ENCODE measurements around the gene SLX4. TPM values are rescaled to one million over a fixed set of nuclear protein-coding genes. Genes with fewer than 3 reads are reported as not detected.

The SLX4 gene
- total RNA-seq, 1 experiment from 2014 or later, result 3.3 TPM

GRCh38 chr16:3599121-3599520 is 12.3 kb downstream of the SLX4 start:
- no peak for DNase-seq (ENCODE audit: low spot score)

- DNase-seq (ENCODE audit: low spot score), result no peak
Measured at GRCh38 chr16:3598236-3598635, 13.2 kb downstream of the SLX4 start.

GRCh38 chr16:3597676-3598075 is 13.7 kb downstream of the SLX4 start:
- DNase-seq (ENCODE audit: low spot score), result no peak

DNA sequence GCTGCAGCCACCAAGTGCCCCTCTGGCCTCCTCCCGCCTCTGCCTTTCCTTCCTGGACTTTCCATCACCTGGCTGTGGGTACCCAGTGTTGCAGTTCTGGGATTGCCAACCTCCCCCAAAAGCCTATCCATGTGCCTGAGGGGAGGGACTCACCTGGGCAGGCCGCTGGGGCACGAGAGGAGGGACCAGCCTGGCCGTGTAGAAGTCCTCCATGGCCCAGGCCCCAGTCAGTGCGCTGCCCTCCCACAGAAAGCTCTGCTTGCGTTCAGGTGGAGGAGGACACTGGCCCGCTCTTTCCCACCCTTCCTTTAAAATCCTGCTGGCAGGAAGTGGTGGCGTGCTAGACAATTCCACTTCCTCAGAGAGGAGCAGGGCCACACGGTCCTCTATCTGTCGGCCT is 14.2 kb downstream of the SLX4 start:
- DNase-seq (ENCODE audit: low spot score), result no peak

DNA sequence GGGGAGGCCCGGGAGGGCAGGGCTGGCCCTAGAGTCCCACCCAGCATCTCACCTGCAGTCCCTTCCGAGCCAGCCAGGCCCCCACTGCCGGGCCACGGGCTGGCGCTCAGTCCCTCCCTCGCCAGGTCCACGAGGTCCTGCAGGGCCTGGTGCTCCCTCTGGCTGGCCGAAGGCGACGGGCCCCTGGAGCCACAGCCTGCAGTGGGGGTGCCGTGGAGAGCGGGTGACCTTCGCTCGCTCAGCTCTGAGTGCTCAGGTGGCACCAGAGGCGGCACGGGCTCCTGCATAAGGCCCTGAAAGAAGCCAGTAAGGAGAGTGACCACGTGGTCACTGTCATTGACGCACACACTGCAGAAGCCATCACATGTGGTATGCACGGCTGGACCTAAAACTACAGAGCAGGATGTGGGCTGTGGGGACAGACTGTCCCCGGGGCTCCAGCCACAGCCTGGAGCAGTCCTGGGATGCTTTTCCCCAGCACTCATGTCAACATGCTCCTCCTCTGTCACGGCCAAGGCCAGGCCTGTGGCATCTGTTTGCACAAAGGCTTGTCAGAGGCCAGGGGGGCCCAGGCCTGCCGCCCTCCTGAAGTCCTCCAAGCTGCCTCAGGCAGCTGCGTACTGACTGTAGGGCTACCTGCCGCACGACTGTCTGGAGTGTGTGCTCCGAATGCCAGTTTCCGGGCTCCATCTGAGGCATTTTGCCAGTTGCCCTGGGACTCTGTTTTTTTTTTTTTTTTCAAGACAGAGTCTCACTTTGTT is 15.1 kb downstream of the SLX4 start:
- no peak for DNase-seq (ENCODE audit: low spot score)

DNA sequence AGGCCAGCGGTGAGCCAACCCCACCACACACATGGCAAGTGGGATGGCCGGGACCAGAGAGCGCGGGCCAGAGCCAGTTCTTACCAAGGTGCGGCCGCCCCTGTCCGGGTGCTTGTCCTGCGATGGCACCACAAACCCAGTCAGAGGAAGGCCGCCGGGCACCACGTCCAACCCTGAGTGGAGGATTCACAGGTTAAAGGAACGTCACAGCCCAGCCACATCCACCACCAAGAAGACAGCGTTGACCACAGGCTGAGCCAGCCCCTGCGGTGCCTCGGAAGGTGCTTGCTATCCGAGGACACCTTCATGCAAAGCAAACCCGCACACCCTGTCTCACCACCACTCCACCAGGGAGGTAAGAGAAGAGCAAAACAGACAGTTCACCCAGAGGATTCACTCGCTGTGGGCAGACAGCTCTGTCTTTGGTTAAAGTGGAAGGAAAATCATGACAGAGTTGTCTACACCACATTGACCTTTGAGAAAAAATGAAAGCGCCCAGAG is 15.8 kb downstream of the SLX4 start:
- no peak for DNase-seq (ENCODE audit: low spot score)

GRCh38 chr16:3595110-3595486 is 16.3 kb downstream of the SLX4 start:
- no peak for DNase-seq (ENCODE audit: low spot score)

DNA sequence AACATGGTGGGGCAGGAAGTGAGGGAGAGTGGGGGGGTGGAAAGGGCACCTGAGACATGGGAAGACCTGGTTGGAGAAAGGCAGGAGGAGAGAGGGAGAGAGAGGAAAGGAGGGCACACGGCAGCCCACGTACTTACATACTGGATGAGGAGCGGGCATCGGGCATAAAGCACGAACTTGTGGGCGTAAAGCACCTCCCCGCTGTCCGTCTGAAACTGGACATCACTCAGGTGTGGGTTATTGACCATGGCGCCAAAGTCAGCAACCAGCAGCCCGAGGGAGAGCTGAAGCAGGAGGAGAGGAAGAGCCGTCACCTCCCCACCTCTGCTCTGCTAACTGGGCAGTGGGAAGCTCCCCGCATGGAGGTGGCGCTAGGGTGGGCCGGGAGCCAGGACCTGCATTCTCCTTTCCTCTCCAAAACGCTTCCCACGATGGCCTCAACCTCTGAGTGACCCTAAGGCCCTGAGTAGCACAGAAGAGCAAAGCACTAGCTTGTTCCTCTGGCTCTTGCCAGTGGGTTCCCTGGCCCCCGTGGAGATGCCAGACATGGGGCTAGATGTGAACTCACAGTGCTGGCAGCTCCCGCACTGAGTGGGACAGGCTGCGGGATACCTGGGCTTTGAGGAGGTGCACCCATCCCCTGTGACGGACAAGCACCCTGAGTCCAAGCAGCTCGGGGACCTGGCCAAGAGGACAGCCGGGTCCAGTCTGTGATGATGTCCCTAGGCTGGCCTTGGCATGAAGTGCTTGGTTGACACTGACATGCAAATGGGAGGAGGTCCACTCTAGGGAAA is 16.9 kb downstream of the SLX4 start:
- DNase-seq (ENCODE audit: low spot score), result no peak

DNA sequence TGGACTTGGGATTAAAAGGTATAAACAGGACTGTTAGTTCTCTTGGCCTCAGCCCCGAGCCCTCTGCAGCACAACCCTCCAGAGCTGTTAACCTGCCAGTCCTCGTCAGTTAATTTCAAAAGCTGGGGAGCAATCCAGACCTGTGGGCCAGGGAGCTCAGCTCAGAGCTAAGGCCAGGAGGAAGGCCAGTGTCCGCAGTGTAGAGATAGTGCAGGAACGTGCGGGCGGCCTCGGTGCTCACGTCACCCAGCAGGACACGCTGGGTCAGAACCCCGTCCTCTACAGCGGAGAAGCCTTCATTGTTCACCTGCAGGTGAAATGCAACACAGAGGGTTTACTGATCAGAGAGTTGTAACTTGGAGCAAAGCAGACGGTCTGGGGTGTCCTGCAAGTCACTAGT is 18.8 kb downstream of the SLX4 start:
- no peak for DNase-seq (ENCODE audit: low spot score)

DNA sequence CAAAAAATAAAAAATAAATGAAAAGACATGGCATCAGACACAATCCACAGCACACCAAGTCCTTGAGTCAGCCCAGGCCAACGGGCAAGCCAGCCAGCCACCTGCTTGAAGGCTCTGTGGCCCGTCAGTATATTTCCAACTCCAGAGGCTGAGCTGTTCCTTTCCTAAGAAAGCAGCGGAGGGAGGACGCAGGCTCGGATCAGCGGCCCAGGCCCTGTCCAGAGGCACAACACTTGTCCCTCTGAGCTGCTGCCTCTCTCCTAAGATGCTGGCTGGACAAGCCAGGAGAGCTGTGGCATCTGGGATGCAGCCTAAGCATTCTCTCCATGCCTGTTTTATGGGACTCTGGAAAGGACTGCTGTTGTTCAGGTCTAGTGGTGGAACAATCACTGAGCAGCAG is 19.4 kb downstream of the SLX4 start:
- DNase-seq (ENCODE audit: low spot score), result no peak

DNA sequence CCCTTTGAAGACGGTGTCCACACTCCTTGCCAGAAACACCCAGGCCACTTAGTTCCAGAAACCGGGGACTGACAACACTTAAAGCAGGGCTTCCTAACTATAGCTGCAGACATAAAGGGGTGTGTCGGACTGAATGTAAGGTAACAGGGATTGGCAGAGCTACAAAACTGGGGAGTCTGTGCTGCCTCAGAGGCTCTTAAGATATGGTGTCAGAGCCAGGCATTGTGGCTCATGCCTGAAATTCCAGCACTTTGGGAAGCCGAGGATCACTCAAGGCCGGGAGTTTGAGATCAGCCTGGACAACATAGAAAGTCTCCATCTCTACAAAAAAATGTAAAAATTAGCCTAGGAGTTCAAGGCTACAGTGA is 20.0 kb downstream of the SLX4 start:
- no peak for DNase-seq (ENCODE audit: low spot score)

GRCh38 chr16:3590736-3591435 is 20.5 kb downstream of the SLX4 start:
- no peak for DNase-seq (ENCODE audit: low spot score)

- no peak for DNase-seq (ENCODE audit: low spot score)
Measured at GRCh38 chr16:3589991-3590701, 21.3 kb downstream of the SLX4 start.

GRCh38 chr16:3589441-3589921 is 21.9 kb downstream of the SLX4 start:
- no peak for DNase-seq (ENCODE audit: low spot score)

DNA sequence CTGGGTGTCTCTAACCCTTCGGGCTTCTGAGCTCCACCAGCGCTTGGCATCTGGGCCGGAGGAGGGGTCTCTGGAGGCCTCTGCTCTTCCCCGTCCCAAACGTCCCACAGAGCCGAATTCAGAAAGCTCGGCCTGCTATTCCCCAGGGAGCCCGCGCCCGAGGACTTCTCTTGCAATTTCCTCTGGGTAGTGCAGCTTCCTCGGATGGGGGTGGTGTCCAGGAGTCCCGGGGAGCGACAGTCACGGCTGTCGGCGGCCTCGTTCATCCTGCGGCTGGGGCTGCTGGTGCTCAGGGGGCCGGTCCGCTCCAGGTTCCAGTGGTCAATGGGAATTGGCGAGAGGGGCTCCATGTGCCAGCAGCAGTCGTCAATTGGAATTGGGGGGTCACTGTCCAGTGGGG is 22.4 kb downstream of the SLX4 start:
- DNase-seq (ENCODE audit: low spot score), result no peak

- DNase-seq (ENCODE audit: low spot score), result no peak
Measured at GRCh38 chr16:3587547-3588110, 23.8 kb downstream of the SLX4 start.

- no peak for DNase-seq (ENCODE audit: low spot score)
Measured at GRCh38 chr16:3584412-3584811, 27.0 kb downstream of the SLX4 start.

GRCh38 chr16:3583303-3584038 is 27.9 kb downstream of the SLX4 start:
- no peak for DNase-seq (ENCODE audit: low spot score)

DNA sequence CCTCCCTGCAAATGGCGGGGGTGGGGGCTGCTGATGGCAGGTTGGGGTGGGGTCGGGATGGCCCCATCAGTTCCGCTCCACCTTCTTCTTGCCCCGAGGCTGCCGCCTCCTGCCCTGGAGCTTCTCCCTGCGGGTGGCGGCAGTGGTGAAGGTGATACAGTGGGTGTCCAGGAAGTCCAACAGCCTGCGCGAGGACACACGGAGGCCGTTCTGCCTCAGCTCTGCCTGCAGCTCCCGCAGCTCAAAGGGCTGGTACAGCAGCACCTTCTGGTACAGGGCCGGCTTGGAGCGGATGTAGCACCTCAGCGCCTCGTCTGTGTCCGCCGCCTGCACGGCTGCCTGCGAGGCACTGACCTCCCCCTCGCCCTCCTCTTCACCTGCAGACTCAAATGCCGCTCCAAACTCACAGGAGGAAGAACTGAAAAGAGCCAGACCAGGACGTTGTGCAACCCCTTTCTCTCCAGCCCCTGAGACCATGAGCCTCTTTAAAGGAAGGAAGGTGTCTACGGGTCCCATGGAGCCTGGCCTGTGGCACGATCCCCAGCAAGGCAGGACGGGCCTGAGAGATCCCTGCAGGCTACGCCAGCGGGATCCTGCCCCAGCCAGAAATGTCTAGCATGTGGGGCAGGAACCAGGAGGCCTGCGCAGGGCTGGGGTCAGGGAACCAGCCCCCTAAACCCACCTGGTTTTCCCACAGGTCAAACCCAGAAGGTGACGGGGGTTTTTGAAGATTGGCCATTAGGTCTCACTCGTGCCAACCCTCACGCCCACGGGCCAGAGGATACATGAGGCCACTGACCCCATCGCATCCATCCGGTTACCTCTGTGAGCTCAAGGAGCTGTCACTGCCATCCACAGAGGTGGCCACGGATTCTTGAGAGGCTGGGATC is 28.9 kb downstream of the SLX4 start:
- no peak for DNase-seq (ENCODE audit: low spot score)

- DNase-seq (ENCODE audit: low spot score), result no peak
Measured at GRCh38 chr16:3581392-3581791, 30.0 kb downstream of the SLX4 start.

Data from H4 (cell line).